ENCODE measurements around the gene ATP6AP1. TPM values are rescaled to one million over a fixed set of nuclear protein-coding genes. Genes with fewer than 3 reads are reported as not detected.
A peak's percentile ranks its signal among the peaks of the same experiment; 100 is the strongest.

The ATP6AP1 gene
- total and polyA plus RNA-seq, 2 donors from 2014 or later: 121 to 205 TPM

DNA sequence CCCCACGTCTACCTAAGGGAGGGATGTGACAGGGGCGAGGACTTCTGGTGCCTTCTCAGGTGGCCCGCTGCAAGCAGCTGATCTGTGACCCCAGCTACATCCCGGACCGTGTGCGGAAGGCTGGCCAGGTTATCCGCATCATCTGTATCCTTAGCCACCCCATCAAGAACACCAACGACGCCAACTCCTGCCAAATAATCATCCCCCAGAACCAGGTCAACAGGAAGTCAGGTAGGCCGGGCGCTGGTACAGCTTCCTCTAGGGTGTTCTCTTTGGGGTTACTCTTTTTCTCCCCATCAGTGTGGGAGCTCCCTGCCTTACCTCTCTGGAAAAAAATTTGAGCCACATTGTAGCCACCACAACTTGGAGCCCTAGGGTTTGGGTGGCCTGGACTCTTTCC, 13.1 kb downstream of the ATP6AP1 start:
- Histone ChIP-seq H3K27me3 (ENCODE audit: control insufficient read depth, insufficient read depth, low read length) (no peaks in the 10 kb centered on the region), H3K9me3 (ENCODE audit: control insufficient read depth in 2 of 3, insufficient read depth in 1 of 3, low read length in 3 of 3) (no peaks in the 10 kb centered on the region), H3K9ac (ENCODE audit: low read length in 3 of 3) (no peak overlapping the region), H3K27ac (ENCODE audit: low read depth in 2 of 2, low read length in 2 of 2) (no peak overlapping the region), H3K36me3 (ENCODE audit: control insufficient read depth in 2 of 3, insufficient read depth in 3 of 3, low read length in 3 of 3) (peaks cover 0 to 7% (median 3%) of the 10 kb centered on the region in 3 donors), H3K4me3 (ENCODE audit: low read length in 3 of 3) (no peak overlapping the region), H3K4me1 (ENCODE audit: control insufficient read depth in 2 of 3, insufficient read depth in 2 of 3, low read depth in 1 of 3, low read length in 3 of 3) (peaks cover 0 to 20% (median 3%) of the 10 kb centered on the region in 3 donors)
- TF ChIP-seq, protein P1, sequence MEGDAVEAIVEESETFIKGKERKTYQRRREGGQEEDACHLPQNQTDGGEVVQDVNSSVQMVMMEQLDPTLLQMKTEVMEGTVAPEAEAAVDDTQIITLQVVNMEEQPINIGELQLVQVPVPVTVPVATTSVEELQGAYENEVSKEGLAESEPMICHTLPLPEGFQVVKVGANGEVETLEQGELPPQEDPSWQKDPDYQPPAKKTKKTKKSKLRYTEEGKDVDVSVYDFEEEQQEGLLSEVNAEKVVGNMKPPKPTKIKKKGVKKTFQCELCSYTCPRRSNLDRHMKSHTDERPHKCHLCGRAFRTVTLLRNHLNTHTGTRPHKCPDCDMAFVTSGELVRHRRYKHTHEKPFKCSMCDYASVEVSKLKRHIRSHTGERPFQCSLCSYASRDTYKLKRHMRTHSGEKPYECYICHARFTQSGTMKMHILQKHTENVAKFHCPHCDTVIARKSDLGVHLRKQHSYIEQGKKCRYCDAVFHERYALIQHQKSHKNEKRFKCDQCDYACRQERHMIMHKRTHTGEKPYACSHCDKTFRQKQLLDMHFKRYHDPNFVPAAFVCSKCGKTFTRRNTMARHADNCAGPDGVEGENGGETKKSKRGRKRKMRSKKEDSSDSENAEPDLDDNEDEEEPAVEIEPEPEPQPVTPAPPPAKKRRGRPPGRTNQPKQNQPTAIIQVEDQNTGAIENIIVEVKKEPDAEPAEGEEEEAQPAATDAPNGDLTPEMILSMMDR (IDR thresholded peaks at IDR 0.05; ENCODE audit: borderline replicate concordance, extremely low read depth, insufficient read depth): no peak
- intact Hi-C loops (cut with DNase I): no loop called here
- no peak for FAIRE-seq
- no peak for DNase-seq

DNA sequence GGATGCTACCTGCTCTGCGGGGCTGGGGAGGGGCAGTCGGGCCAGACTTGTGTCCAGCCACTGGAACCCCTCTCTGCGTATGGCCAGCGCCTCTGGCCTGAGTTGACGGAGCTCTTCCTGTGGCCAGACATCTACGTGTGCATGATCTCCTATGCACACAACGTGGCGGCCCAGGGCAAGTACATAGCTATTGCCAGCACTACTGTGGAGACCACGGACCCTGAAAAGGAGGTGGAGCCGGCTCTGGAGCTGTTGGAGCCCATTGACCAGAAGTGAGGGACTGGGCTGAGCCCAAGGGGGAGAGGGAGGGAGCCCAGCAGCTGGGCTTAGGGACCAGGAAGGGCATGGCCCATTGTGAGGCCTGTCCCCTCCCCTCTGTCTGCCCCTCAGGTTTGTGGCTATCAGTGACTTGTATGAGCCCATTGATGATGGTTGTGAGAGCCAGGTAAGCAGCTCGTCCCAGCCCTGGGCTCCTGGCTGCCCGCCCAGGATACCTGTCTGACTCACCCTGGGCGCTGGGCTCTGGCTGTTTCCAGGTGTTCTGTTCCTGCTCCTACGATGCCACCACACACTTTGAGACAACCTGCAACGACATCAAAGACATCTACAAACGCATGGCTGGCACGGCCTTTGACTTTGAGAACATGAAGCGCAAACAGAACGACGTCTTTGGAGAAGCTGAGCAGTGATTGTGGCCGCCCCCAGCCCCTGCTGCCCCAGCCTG, 13.7 kb downstream of the ATP6AP1 start:
- no peak for FAIRE-seq
- Histone ChIP-seq H3K9me3 (ENCODE audit: control insufficient read depth in 2 of 3, insufficient read depth in 1 of 3, low read length in 3 of 3) (no peaks in the 10 kb centered on the region), H3K9ac (ENCODE audit: low read length in 3 of 3) (no peak overlapping the region), H3K4me3 (ENCODE audit: low read length in 3 of 3) (no peak overlapping the region), H3K36me3 (ENCODE audit: control insufficient read depth in 2 of 3, insufficient read depth in 3 of 3, low read length in 3 of 3) (peaks cover 0 to 7% (median 3%) of the 10 kb centered on the region in 3 donors), H3K4me1 (ENCODE audit: control insufficient read depth in 2 of 3, insufficient read depth in 2 of 3, low read depth in 1 of 3, low read length in 3 of 3) (peaks cover 0 to 20% (median 3%) of the 10 kb centered on the region in 3 donors), H3K27ac (ENCODE audit: low read depth in 2 of 2, low read length in 2 of 2) (no peak overlapping the region), H3K27me3 (ENCODE audit: control insufficient read depth, insufficient read depth, low read length) (no peaks in the 10 kb centered on the region)
- intact Hi-C loops (cut with DNase I): no loop called here
- TF ChIP-seq, protein P1 (IDR thresholded peaks at IDR 0.05; ENCODE audit: borderline replicate concordance, extremely low read depth, insufficient read depth): no peak
- peak in 1 of 5 donors; percentile 69 for DNase-seq

DNA sequence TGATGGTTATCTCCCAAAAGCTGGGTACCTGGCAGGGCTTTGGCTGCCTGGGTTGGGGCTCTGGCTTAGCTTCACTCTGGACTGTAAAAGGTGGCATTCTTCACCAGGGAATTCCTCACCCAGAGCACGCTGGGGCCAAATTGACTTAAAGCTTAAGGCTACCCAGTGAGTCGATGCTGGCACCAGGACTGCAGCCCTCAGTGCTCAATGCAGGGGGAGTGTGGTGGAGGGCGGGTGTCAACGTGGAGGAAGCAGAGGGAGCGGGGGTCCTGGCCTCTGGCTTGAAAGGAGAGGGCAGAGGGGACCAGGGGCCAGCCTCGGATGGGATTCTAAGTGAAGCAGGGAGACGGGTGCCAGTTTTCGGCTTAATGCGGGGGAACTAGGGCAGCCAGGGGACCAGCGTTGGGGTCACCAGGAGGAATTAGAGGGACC, 15.0 kb downstream of the ATP6AP1 start:
- Histone ChIP-seq H3K27ac (ENCODE audit: low read depth in 2 of 2, low read length in 2 of 2) (peak overlapping the region; percentile 53 to 86), H3K4me1 (ENCODE audit: control insufficient read depth in 2 of 3, insufficient read depth in 2 of 3, low read depth in 1 of 3, low read length in 3 of 3) (peaks cover 0 to 13% (median 0%) of the 10 kb centered on the region in 3 donors), H3K27me3 (ENCODE audit: control insufficient read depth, insufficient read depth, low read length) (no peaks in the 10 kb centered on the region), H3K9me3 (ENCODE audit: control insufficient read depth in 2 of 3, insufficient read depth in 1 of 3, low read length in 3 of 3) (no peaks in the 10 kb centered on the region), H3K9ac (ENCODE audit: low read length in 3 of 3) (peak overlapping the region in 2 of 3 donors; percentile 16 to 51), H3K36me3 (ENCODE audit: control insufficient read depth in 2 of 3, insufficient read depth in 3 of 3, low read length in 3 of 3) (peaks cover 0 to 7% (median 4%) of the 10 kb centered on the region in 3 donors), H3K4me3 (ENCODE audit: low read length in 3 of 3) (peak overlapping the region in 1 of 3 donors; percentile 25)
- FAIRE-seq (no peak), DNase-seq (peak in 3 of 5 donors; percentile 16 to 65 (median 53))
- intact Hi-C loops (cut with DNase I): no loop called here
- TF ChIP-seq, protein P1 (IDR thresholded peaks at IDR 0.05; ENCODE audit: borderline replicate concordance, extremely low read depth, insufficient read depth): no peak
